PC-3 (cell line): Measurements from ENCODE around the gene RBM33. TPM values are rescaled to one million over a fixed set of nuclear protein-coding genes. Genes with fewer than 3 reads are reported as not detected.
A peak's percentile ranks its signal among the peaks of the same experiment; 100 is the strongest.

Source experiments
- ATAC-seq: fragments of 200-7000 bp; cut with Tn5 transposase; 2 replicates; pipeline ENCODE4 v1.9.1; 2020; ENCODE audit warnings: mild to moderate bottlenecking, moderate library complexity
- BruUV-seq: library from RNA; stranded (reverse); fragments of 400-500 nt; replicated peaks from 2 replicates; lab custom pipeline; 2021; lab: Mats Ljungman, UMichigan
- CTCF ChIA-PET: fragments of 300-600 bp; sonication (Branson Sonifier 250); formaldehyde crosslinking; loops from one replicate; lab custom pipeline; 2022; ENCODE audit warnings: antibody characterized with exemption; lab: Charles Lee
- POLR2A ChIA-PET: fragments of 300-600 bp; sonication (Branson Sonifier 250); formaldehyde crosslinking; loops from one replicate; lab custom pipeline; 2022; ENCODE audit warnings: antibody characterized with exemption; ENCODE audit not compliant: unreplicated experiment; lab: Charles Lee
- DNase-seq: peaks from one replicate; pipeline ENCODE4 v3.0.0-alpha.2; 2015
- H2AFZ ChIP-seq: fragments of 300-600 bp; sonication (generic); 2 replicates; pipeline ENCODE4 v1.6.0; 2016; ENCODE audit warnings: antibody characterized with exemption, low read length
- H3F3A ChIP-seq: fragments of 300-600 bp; sonication (generic); one replicate; pipeline ENCODE4 v1.6.0; 2017; ENCODE audit warnings: antibody characterized with exemption, low read length, control low read depth, mild to moderate bottlenecking; ENCODE audit not compliant: unreplicated experiment
- H3K27ac ChIP-seq: fragments of 300-600 bp; sonication (generic); 2 replicates; pipeline ENCODE4 v1.5.1; 2016; ENCODE audit warnings: mild to moderate bottlenecking, low read length
- H3K27me3 ChIP-seq: fragments of 300-600 bp; sonication (generic); 2 replicates; pipeline ENCODE4 v1.6.1; 2016; ENCODE audit warnings: low read length, mixed read lengths
- H3K36me3 ChIP-seq: fragments of 300-600 bp; sonication (generic); 2 replicates; pipeline ENCODE4 v1.6.1; 2016; ENCODE audit warnings: low read depth, mixed run types, low read length, mixed read lengths
- H3K4me1 ChIP-seq: fragments of 300-600 bp; sonication (generic); 2 replicates; pipeline ENCODE4 v1.5.1; 2016; ENCODE audit warnings: low read length; ENCODE audit not compliant: insufficient read depth
- H3K4me2 ChIP-seq: fragments of 300-600 bp; sonication (generic); 2 replicates; pipeline ENCODE4 v1.6.0; 2016; ENCODE audit warnings: low read length
- H3K4me3 ChIP-seq: fragments of 300-600 bp; sonication (generic); 2 replicates; pipeline ENCODE4 v1.5.1; 2016; ENCODE audit warnings: mild to moderate bottlenecking, low read length, mixed read lengths
- H3K79me2 ChIP-seq: fragments of 300-600 bp; sonication (generic); 2 replicates; pipeline ENCODE4 v1.6.1; 2017; ENCODE audit warnings: low read length, mixed read lengths
- H3K9ac ChIP-seq: fragments of 300-600 bp; sonication (generic); 2 replicates; pipeline ENCODE4 v1.6.0; 2016; ENCODE audit warnings: mild to moderate bottlenecking, low read length
- H3K9me2 ChIP-seq: fragments of 300-600 bp; sonication (generic); replicated peaks from 2 replicates; pipeline ENCODE4 v1.6.1; 2016; ENCODE audit warnings: mixed run types, low read length, mixed read lengths
- H3K9me3 ChIP-seq: fragments of 300-600 bp; sonication (generic); 2 replicates; pipeline ENCODE4 v1.6.1; 2016; ENCODE audit warnings: low read length, mixed read lengths
- H4K20me1 ChIP-seq: fragments of 300-600 bp; sonication (generic); 2 replicates; pipeline ENCODE4 v1.6.1; 2016; ENCODE audit warnings: low read length, mixed read lengths
- EZH2 ChIP-seq: fragments of 300-600 bp; sonication (generic); IDR thresholded peaks from one replicate; pipeline ENCODE4 v1.6.1; 2017; ENCODE audit warnings: antibody characterized with exemption, mild to moderate bottlenecking, low read length; ENCODE audit not compliant: unreplicated experiment
- EZH2phosphoT487 ChIP-seq: fragments of 300-600 bp; sonication (generic); IDR thresholded peaks from 2 replicates; pipeline ENCODE4 v1.6.1; 2018; ENCODE audit warnings: mild to moderate bottlenecking, antibody characterized with exemption, low read length, borderline replicate concordance
- intact Hi-C: fragments of 100-400 bp; cut with micrococcal nuclease; formaldehyde crosslinking; loops from 2 replicates; pipeline ENCODE4 v1.9.0; 2023
- total RNA-seq: library from RNA; depleted of rRNA; stranded (reverse); fragments of >200 nt; gene quantifications from 2 replicates; pipeline ENCODE4 v1.2.3, GENCODE V29; 2014
- TF ChIP-seq, protein P1 (sequence below): fragments of 300-600 bp; sonication (generic); conservative IDR thresholded peaks from 2 replicates; pipeline ENCODE4 v1.5.1; 2017; ENCODE audit warnings: antibody characterized with exemption, low read depth, mild to moderate bottlenecking, low read length

Gene RBM33
- total RNA-seq, 1 experiment from 2014 or later, result 25.3 TPM

DNA sequence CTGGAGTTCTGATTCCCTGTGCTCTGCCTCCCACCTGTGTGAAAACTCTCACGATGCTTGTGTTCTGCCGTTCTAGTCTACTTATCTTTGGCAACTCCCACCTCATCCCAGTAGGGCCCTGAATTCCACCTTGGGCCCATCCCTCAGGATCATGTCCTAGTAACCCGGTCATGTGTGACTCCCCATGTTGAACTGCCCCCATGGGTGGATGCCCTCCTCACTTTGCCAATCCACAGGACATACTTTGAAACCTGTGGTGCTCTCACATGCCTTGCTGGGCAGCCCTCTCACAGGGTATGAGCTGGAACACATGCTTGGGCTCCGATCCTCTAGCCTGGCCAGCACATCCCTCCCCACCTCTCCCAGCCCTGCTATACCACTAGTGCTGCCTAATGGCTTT is 3.8 kb upstream of the RBM33 start:
- no peak for TF ChIP-seq EZH2
- DNase-seq (no peak), ATAC-seq (no peak)
- H3K4me1 ChIP-seq, result no peaks in the 10 kb centered on the region
- no peaks in the 10 kb centered on the region for H3K27me3 ChIP-seq
- H2AFZ ChIP-seq, result no peak overlapping the region
- H3K4me2 ChIP-seq, result no peak overlapping the region
- H3K79me2 ChIP-seq, result peaks cover 20% of the 10 kb centered on the region
- H3K27ac ChIP-seq, result no peak overlapping the region
- peaks cover 6% of the 10 kb centered on the region for H4K20me1 ChIP-seq
- intact Hi-C loops, result no loop called here
- H3F3A ChIP-seq, result no peaks in the 10 kb centered on the region
- no peak overlapping the region for H3K9ac ChIP-seq
- POLR2A ChIA-PET, result no interaction called here
- H3K9me2 ChIP-seq, result no peaks in the 10 kb centered on the region
- CTCF ChIA-PET, result no interaction called here
- no peak overlapping the region for H3K4me3 ChIP-seq
- H3K9me3 ChIP-seq, result no peaks in the 10 kb centered on the region
- peaks cover 9% of the 10 kb centered on the region for H3K36me3 ChIP-seq
- no TSS peak for BruUV-seq

DNA sequence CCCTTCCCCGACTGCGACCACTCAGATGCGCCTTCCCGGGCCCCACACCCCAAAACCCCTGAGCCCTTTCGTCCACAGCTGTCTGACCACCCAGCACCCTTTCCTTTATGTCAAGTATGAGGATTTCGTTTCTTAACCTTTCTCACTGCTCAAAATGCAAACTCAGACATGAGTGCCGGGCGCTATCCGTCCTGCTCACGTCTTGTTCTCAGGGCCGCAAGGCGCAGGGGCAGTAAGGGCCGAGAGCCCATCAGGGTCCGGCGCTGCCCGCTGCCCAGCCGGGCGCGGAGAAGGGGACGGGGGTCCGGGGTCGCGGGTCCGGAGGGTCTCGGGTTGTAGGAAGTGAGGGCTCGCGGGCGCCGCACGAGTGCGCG is 670 bp upstream of the RBM33 start:
- DNase-seq (no peak), ATAC-seq (peak; percentile 25)

DNA sequence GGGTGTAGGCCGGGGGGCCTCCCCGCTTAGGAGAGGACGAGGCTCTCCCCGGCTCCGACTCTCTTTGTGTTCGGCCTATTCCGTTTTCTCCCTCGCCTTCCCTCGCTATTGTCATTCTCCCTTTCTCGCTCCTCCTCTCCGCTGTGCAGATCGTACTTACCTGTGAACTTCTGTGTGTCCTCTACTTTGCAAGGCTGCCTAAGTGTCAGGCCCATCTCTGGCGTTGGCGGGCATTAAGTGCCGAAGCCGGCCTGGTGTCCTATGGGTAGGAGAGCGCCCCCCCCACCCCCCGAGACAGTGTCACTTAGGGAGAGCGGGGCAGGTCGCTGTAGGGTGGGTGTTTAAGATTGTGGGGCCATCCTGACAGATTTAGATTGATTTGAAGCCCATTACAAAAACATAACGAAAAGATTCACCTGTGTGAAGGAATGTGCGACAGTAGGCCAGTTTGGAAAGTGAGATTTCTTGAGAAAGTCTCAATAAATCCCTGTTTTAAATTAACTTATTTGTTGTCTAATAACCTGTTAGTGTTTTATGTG is 579 bp downstream of the RBM33 start:
- H3F3A ChIP-seq, result no peaks in the 10 kb centered on the region
- BruUV-seq, result no TSS peak
- H3K4me2 ChIP-seq, result peak overlapping the region; percentile 86
- peaks cover 12% of the 10 kb centered on the region for H3K9me3 ChIP-seq
- no peak for TF ChIP-seq EZH2phosphoT487
- TF ChIP-seq, protein P1, sequence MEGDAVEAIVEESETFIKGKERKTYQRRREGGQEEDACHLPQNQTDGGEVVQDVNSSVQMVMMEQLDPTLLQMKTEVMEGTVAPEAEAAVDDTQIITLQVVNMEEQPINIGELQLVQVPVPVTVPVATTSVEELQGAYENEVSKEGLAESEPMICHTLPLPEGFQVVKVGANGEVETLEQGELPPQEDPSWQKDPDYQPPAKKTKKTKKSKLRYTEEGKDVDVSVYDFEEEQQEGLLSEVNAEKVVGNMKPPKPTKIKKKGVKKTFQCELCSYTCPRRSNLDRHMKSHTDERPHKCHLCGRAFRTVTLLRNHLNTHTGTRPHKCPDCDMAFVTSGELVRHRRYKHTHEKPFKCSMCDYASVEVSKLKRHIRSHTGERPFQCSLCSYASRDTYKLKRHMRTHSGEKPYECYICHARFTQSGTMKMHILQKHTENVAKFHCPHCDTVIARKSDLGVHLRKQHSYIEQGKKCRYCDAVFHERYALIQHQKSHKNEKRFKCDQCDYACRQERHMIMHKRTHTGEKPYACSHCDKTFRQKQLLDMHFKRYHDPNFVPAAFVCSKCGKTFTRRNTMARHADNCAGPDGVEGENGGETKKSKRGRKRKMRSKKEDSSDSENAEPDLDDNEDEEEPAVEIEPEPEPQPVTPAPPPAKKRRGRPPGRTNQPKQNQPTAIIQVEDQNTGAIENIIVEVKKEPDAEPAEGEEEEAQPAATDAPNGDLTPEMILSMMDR, result no peak; the same call in 1 of the 2 replicates
- no peak for TF ChIP-seq EZH2
- no peaks in the 10 kb centered on the region for H3K9me2 ChIP-seq
- H3K4me3 ChIP-seq, result peak overlapping the region; percentile 87
- peak overlapping the region; percentile 99 for H3K9ac ChIP-seq
- POLR2A ChIA-PET, result no interaction called here
- peaks cover 64% of the 10 kb centered on the region for H3K79me2 ChIP-seq
- peak; percentile 45 for ATAC-seq
- H3K27ac ChIP-seq, result peak overlapping the region; percentile 75
- DNase-seq, result peak; percentile 23
- peaks cover 44% of the 10 kb centered on the region for H3K36me3 ChIP-seq
- H2AFZ ChIP-seq, result peak overlapping the region; percentile 98
- H4K20me1 ChIP-seq, result peaks cover 22% of the 10 kb centered on the region
- H3K4me1 ChIP-seq, result peaks cover 12% of the 10 kb centered on the region
- H3K27me3 ChIP-seq, result no peaks in the 10 kb centered on the region
- intact Hi-C loops, result loop anchor here (5.0 kb wide), 2 partner anchors 57 to 87 kb away; no protein-coding TSS in a partner anchor
- CTCF ChIA-PET, result no interaction called here

More for the DNA sequence above, 670 bp upstream of the RBM33 start:
- TF ChIP-seq EZH2, result no peak
- TF ChIP-seq EZH2phosphoT487, result no peak
- TSS peak; percentile 41 for BruUV-seq
- H3K79me2 ChIP-seq, result peaks cover 51% of the 10 kb centered on the region
- CTCF ChIA-PET, result interaction anchor here (1.2 kb wide), 1 partner anchor 45 kb away, joined by 7 read pairs; no protein-coding TSS in a partner anchor
- peak overlapping the region; percentile 87 for H3K4me3 ChIP-seq
- H3K27me3 ChIP-seq, result no peaks in the 10 kb centered on the region
- H3K36me3 ChIP-seq, result peaks cover 33% of the 10 kb centered on the region
- H3K9ac ChIP-seq, result peak overlapping the region; percentile 99
- peak overlapping the region; percentile 75 for H3K27ac ChIP-seq
- POLR2A ChIA-PET, result interaction anchor here (0.6 kb wide), 2 partner anchors 29 to 43 kb away, joined by 4 to 12 read pairs; no protein-coding TSS in a partner anchor
- H2AFZ ChIP-seq, result peak overlapping the region; percentile 98
- H4K20me1 ChIP-seq, result peaks cover 17% of the 10 kb centered on the region
- no peaks in the 10 kb centered on the region for H3K9me2 ChIP-seq
- H3K4me1 ChIP-seq, result peaks cover 12% of the 10 kb centered on the region
- intact Hi-C loops, result no loop called here
- H3K9me3 ChIP-seq, result peaks cover 9% of the 10 kb centered on the region; the same call in 1 of the 2 replicates
- H3F3A ChIP-seq, result no peaks in the 10 kb centered on the region
- peak overlapping the region; percentile 86 for H3K4me2 ChIP-seq
